Endothelial cell of umbilical vein (primary cell): ENCODE measurements around the gene SLC27A2. TPM values are rescaled to one million over a fixed set of nuclear protein-coding genes. Genes with fewer than 3 reads are reported as not detected.

Source experiments
- BruUV-seq: library from RNA; stranded (reverse); fragments of 400-500 nt; replicated peaks from 2 replicates; lab custom pipeline; 2021; lab: Mats Ljungman, UMichigan
- CTCF ChIA-PET: fragments of 300-600, 350-600 bp; sonication (Branson Sonifier 250); formaldehyde crosslinking; loops from one replicate; lab custom pipeline; 2021; ENCODE audit warnings: antibody characterized with exemption, inconsistent platforms; lab: Charles Lee
- POLR2A ChIA-PET: fragments of 300-600, 350-600 bp; sonication (Branson Sonifier 250); formaldehyde crosslinking; loops from one replicate; lab custom pipeline; 2021; ENCODE audit warnings: antibody characterized with exemption, inconsistent platforms; lab: Charles Lee
- DNase-seq: peaks from one replicate; pipeline ENCODE4 v3.0.0-alpha.2; 2011; ENCODE audit warnings: low read depth, low spot score
- FAIRE-seq: peaks from 2 replicates; lab custom pipeline; 2011; peaks lifted over from hg19 to GRCh38; lab: Jason Lieb, UNC
- H2AFZ ChIP-seq: 2 replicates; pipeline ENCODE4 v1.6.0; 2012; ENCODE audit warnings: low read depth, low read length, control low read depth, inconsistent platforms
- H3K27ac ChIP-seq: 2 replicates; pipeline ENCODE4 v1.5.1; 2011; ENCODE audit warnings: low read depth, mild to moderate bottlenecking, control low read depth, low read length, moderate library complexity; ENCODE audit not compliant: insufficient read depth
- H3K27me3 ChIP-seq, 2 experiments: 2 replicates each; pipeline versions ENCODE4 v1.6.0 to v1.6.1; 2011; ENCODE audit warnings: low read length in 2 of 2, mixed read lengths in 1 of 2; ENCODE audit not compliant: control insufficient read depth in 2 of 2, insufficient read depth in 2 of 2
- H3K36me3 ChIP-seq, 2 experiments: 2 replicates in 1 of 2; 3 replicates in 1 of 2; pipeline ENCODE4 v1.5.1; 2011; ENCODE audit warnings: low read length in 2 of 2, mild to moderate bottlenecking in 1 of 2, moderate library complexity in 1 of 2; ENCODE audit not compliant: control insufficient read depth in 2 of 2, insufficient read depth in 2 of 2; ENCODE audit errors: extremely low read depth in 1 of 2
- H3K4me1 ChIP-seq: 3 replicates; pipeline ENCODE4 v1.5.1; 2011; ENCODE audit warnings: mild to moderate bottlenecking, low read length; ENCODE audit not compliant: control insufficient read depth, insufficient read depth; ENCODE audit errors: extremely low read depth
- H3K4me2 ChIP-seq: 2 replicates; pipeline ENCODE4 v1.6.1; 2011; ENCODE audit warnings: low read length, control low read depth, mixed read lengths; ENCODE audit not compliant: insufficient read depth
- H3K4me3 ChIP-seq, 3 experiments: fragments of 200-600 bp in 1 of 3; sonication (generic), shearing (Covaris generic) in 1 of 3; replicated peaks in 1 of 3; 2 replicates each; pipeline ENCODE4 v1.5.1; 2011 to 2016; ENCODE audit warnings: control low read depth in 3 of 3, low read length in 3 of 3, mild to moderate bottlenecking in 2 of 3, inconsistent platforms in 1 of 3, low read depth in 1 of 3, moderate library complexity in 1 of 3; ENCODE audit not compliant: insufficient read depth in 1 of 3
- H3K79me2 ChIP-seq: 2 replicates; pipeline ENCODE4 v1.6.0; 2012; ENCODE audit warnings: low read length, inconsistent platforms; ENCODE audit not compliant: control insufficient read depth, insufficient read depth
- H3K9ac ChIP-seq: replicated peaks from 2 replicates; pipeline ENCODE3; 2011; ENCODE audit warnings: low read length, control low read depth; ENCODE audit not compliant: insufficient read depth; ENCODE audit errors: extremely low read depth
- H3K9me1 ChIP-seq: replicated peaks from 3 replicates; pipeline ENCODE4 v1.6.0; 2011; ENCODE audit warnings: mild to moderate bottlenecking, low read length; ENCODE audit not compliant: control insufficient read depth, insufficient read depth; ENCODE audit errors: extremely low read depth
- H3K9me3 ChIP-seq: replicated peaks from 2 replicates; pipeline ENCODE4 v1.5.1; 2012; ENCODE audit warnings: low read length, inconsistent platforms; ENCODE audit not compliant: control insufficient read depth, insufficient read depth
- H4K20me1 ChIP-seq: replicated peaks from 2 replicates; pipeline ENCODE3; 2011; ENCODE audit warnings: mild to moderate bottlenecking, low read length; ENCODE audit not compliant: control insufficient read depth, insufficient read depth; ENCODE audit errors: extremely low read depth
- CTCF ChIP-seq, 2 donors: IDR thresholded peaks; 1 replicate in 1 of 2; 2 replicates in 1 of 2; pipeline ENCODE4 v1.5.1; 2011; ENCODE audit warnings: low read length in 2 of 2, mild to moderate bottlenecking in 2 of 2, moderate library complexity in 2 of 2, control low read depth in 1 of 2, inconsistent platforms in 1 of 2, low read depth in 1 of 2; ENCODE audit not compliant: insufficient read depth in 1 of 2; ENCODE audit errors: extremely low read depth in 1 of 2
- EZH2 ChIP-seq: IDR thresholded peaks from 2 replicates; pipeline ENCODE4 v1.6.1; 2012; ENCODE audit warnings: borderline replicate concordance, low read depth, mild to moderate bottlenecking, moderate library complexity, low read length, inconsistent platforms; ENCODE audit not compliant: severe bottlenecking
- FOS ChIP-seq: IDR thresholded peaks from 2 replicates; pipeline ENCODE4 v1.6.1; 2011; ENCODE audit warnings: mild to moderate bottlenecking, low read length, moderate library complexity, borderline replicate concordance; ENCODE audit not compliant: insufficient read depth
- GATA2 ChIP-seq: IDR thresholded peaks from 2 replicates; pipeline ENCODE4 v1.7.0; 2011; ENCODE audit warnings: low read depth, mild to moderate bottlenecking, moderate library complexity, mixed read lengths, low read length; ENCODE audit not compliant: insufficient read length, insufficient read depth
- JUN ChIP-seq: IDR thresholded peaks from 2 replicates; pipeline ENCODE4 v1.6.1; 2011; ENCODE audit warnings: borderline replicate concordance, low read depth; ENCODE audit not compliant: insufficient read length, insufficient read depth
- MAX ChIP-seq: IDR thresholded peaks from 2 replicates; pipeline ENCODE4 v1.6.1; 2011; ENCODE audit not compliant: insufficient read depth, insufficient read length
- MYC ChIP-seq: IDR thresholded peaks from one replicate; pipeline ENCODE4 v1.6.1; 2011; ENCODE audit warnings: mild to moderate bottlenecking, low read depth, low read length
- POLR2A ChIP-seq: IDR thresholded peaks from 2 replicates; pipeline ENCODE4 v1.6.1; 2012; ENCODE audit warnings: low read depth, mild to moderate bottlenecking, control low read depth, low read length
- POLR2AphosphoS5 ChIP-seq: IDR thresholded peaks from 2 replicates; pipeline ENCODE4 v1.6.1; 2012; ENCODE audit warnings: low read depth, mild to moderate bottlenecking, control low read depth, low read length, moderate library complexity; ENCODE audit not compliant: insufficient read depth
- dilution Hi-C: fragments of 300-500 bp; cut with MboI; formaldehyde crosslinking; loops from one replicate; pipeline ENCODE4 v1.15.0; 2019; ENCODE audit warnings: low sequenced_read_pairs; ENCODE audit not compliant: extremely low pct_ligation_motif_present
- intact Hi-C: fragments of 100-400 bp; cut with micrococcal nuclease; formaldehyde crosslinking; loops from one replicate; pipeline ENCODE4 v1.10.0; 2022
- polyA plus RNA-seq, 4 experiments: library from polyadenylated mRNA; depleted of rRNA in 3 of 4; stranded (reverse) in 3 of 4; unstranded in 1 of 4; fragments of >200 nt; gene quantifications; 2 replicates each; pipeline versions ENCODE4 v1.2.1 to v1.2.3, GENCODE V29; 2011 to 2012; ENCODE audit warnings: missing spikeins in 1 of 4
- total RNA-seq: library from RNA; stranded (reverse); gene quantifications from 2 replicates; pipeline ENCODE4 v1.2.3, GENCODE V29; 2021

SLC27A2 gene
- total and polyA plus RNA-seq, 2 donors (not counting 3 experiments of a cell fraction or from before 2014, with no cell fraction given) = not detected

DNA sequence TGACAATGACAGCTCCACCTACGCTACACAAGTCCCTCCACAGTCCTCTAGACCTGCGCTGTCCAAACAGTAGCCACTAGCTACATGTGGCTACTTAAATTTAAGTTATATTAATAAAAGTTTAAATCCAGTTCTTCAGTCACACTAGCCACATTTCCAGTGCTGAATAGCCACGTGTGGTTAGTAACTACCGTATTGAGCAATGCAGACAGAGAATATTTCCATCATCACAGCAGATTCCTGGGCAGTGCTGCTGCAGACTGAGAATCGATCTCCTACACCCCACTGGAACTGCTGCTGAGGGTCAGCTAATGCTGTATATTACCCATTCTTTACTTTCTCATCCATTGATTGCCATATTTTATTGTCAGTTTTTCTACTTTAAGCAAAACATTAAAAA is 42.6 kb downstream of the SLC27A2 start:
- intact Hi-C loops = no loop called here
- no TSS peak for BruUV-seq

More for the DNA sequence above, 42.6 kb downstream of the SLC27A2 start:
- CTCF ChIA-PET = interaction anchor here (0.9 kb wide), 1 partner anchor 13 kb away, joined by 3 read pairs; no protein-coding TSS in a partner anchor
- Histone ChIP-seq H3K9ac (no peak overlapping the region), H2AFZ (no peak overlapping the region), H3K4me2 (no peak overlapping the region), H3K36me3 (no peaks in the 10 kb centered on the region), H3K4me3 (no peak overlapping the region), H3K9me3 (no peaks in the 10 kb centered on the region), H3K27me3 (peaks cover 2 to 3% of the 10 kb centered on the region in 2 experiments), H3K9me1 (no peaks in the 10 kb centered on the region), H3K79me2 (no peaks in the 10 kb centered on the region), H3K27ac (no peak overlapping the region), H4K20me1 (no peaks in the 10 kb centered on the region), H3K4me1 (no peaks in the 10 kb centered on the region)
- FAIRE-seq (no peak), DNase-seq (no peak)
- TF ChIP-seq FOS (no peak), EZH2 (no peak), CTCF (IDR thresholded peaks at IDR 0.05; ENCODE audit: extremely low read depth in 1 of 2, insufficient read depth in 1 of 2, low read depth in 1 of 2, low read length in 2 of 2) (no peak), GATA2 (no peak), MYC (no peak), JUN (no peak), POLR2A (no peak), POLR2AphosphoS5 (no peak), MAX (no peak)
- POLR2A ChIA-PET = no interaction called here
- dilution Hi-C loops = no loop called here
